IMR-90 (cell line): Measurements from ENCODE around the gene DIP2C. TPM values are rescaled to one million over a fixed set of nuclear protein-coding genes. Genes with fewer than 3 reads are reported as not detected.

Source experiments
- ATAC-seq: fragments of 200-7000 bp; cut with Tn5 transposase; 2 replicates; pipeline ENCODE4 v1.9.1; 2020; ENCODE audit warnings: low read depth, mild to moderate bottlenecking, moderate library complexity
- BruUV-seq: library from RNA; stranded (reverse); fragments of 400-500 nt; replicated peaks from 2 replicates; lab custom pipeline; 2021; lab: Mats Ljungman, UMichigan
- CTCF ChIA-PET: fragments of 300-600 bp; formaldehyde crosslinking; extraction: SDS; loops from one replicate; lab custom pipeline; 2021; ENCODE audit warnings: antibody characterized with exemption; lab: Yijun Ruan, JAX
- POLR2A ChIA-PET: fragments of 300-600 bp; sonication (Branson Sonifier 250); formaldehyde crosslinking; loops from one replicate; lab custom pipeline; 2022; ENCODE audit warnings: antibody characterized with exemption; ENCODE audit not compliant: unreplicated experiment; lab: Charles Lee
- DNase-seq: peaks from one replicate; pipeline ENCODE4 v3.0.0; 2013
- H2AFZ ChIP-seq: replicated peaks from 2 replicates; pipeline ENCODE3; 2013; ENCODE audit warnings: low read length, mild to moderate bottlenecking; ENCODE audit not compliant: poor library complexity
- H2AK5ac ChIP-seq: 2 replicates; pipeline ENCODE4 v1.6.1; 2013; ENCODE audit warnings: low read depth, low read length, inconsistent platforms
- H2AK9ac ChIP-seq: replicated peaks from 2 replicates; pipeline ENCODE3; 2013; ENCODE audit warnings: mild to moderate bottlenecking, low read depth, low read length, moderate library complexity; ENCODE audit not compliant: poor library complexity
- H2BK120ac ChIP-seq: 2 replicates; pipeline ENCODE4 v1.6.1; 2013; ENCODE audit warnings: low read depth, low read length, inconsistent platforms
- H2BK15ac ChIP-seq: 3 replicates; pipeline ENCODE4 v1.6.1; 2013; ENCODE audit warnings: low read depth, low read length, inconsistent platforms
- H2BK20ac ChIP-seq: 2 replicates; pipeline ENCODE4 v1.6.1; 2013; ENCODE audit warnings: low read depth, mild to moderate bottlenecking, inconsistent platforms, low read length, moderate library complexity
- H2BK5ac ChIP-seq: 2 replicates; pipeline ENCODE4 v1.6.1; 2013; ENCODE audit warnings: mild to moderate bottlenecking, low read depth, low read length, inconsistent platforms; ENCODE audit not compliant: poor library complexity, severe bottlenecking
- H3K14ac ChIP-seq: replicated peaks from 2 replicates; pipeline ENCODE4 v1.6.1; 2013; ENCODE audit warnings: low read depth, low read length, inconsistent platforms
- H3K18ac ChIP-seq: 2 replicates; pipeline ENCODE4 v1.6.1; 2013; ENCODE audit warnings: low read depth, low read length, control low read depth
- H3K23ac ChIP-seq: 2 replicates; pipeline ENCODE4 v1.6.1; 2013; ENCODE audit warnings: low read depth, low read length, inconsistent platforms
- H3K27ac ChIP-seq: 2 replicates; pipeline ENCODE4 v1.5.1; 2013; ENCODE audit warnings: mild to moderate bottlenecking, control low read depth, low read length; ENCODE audit not compliant: insufficient read depth
- H3K27me3 ChIP-seq: 2 replicates; pipeline ENCODE4 v1.6.1; 2013; ENCODE audit warnings: low read length; ENCODE audit not compliant: control insufficient read depth, insufficient read depth
- H3K36me3 ChIP-seq: 2 replicates; pipeline ENCODE4 v1.6.1; 2013; ENCODE audit warnings: low read length, mixed read lengths; ENCODE audit not compliant: control insufficient read depth, insufficient read depth
- H3K4ac ChIP-seq: 2 replicates; pipeline ENCODE4 v1.6.1; 2013; ENCODE audit warnings: low read depth, low read length, inconsistent platforms
- H3K4me1 ChIP-seq: 2 replicates; pipeline ENCODE4 v1.6.1; 2013; ENCODE audit warnings: low read length, mixed read lengths; ENCODE audit not compliant: control insufficient read depth, insufficient read depth
- H3K4me2 ChIP-seq: 2 replicates; pipeline ENCODE4 v1.6.1; 2013; ENCODE audit warnings: low read depth, mild to moderate bottlenecking, control low read depth, low read length, moderate library complexity
- H3K4me3 ChIP-seq: 2 replicates; pipeline ENCODE4 v1.5.1; 2013; ENCODE audit warnings: low read depth, mild to moderate bottlenecking, control low read depth, low read length, moderate library complexity; ENCODE audit not compliant: insufficient read depth
- H3K56ac ChIP-seq: 2 replicates; pipeline ENCODE4 v1.6.1; 2013; ENCODE audit warnings: low read length, inconsistent platforms; ENCODE audit not compliant: insufficient read depth; ENCODE audit errors: extremely low read depth
- H3K79me1 ChIP-seq, 2 experiments: 2 replicates each; pipeline ENCODE4 v1.6.1; 2013; ENCODE audit warnings: low read length in 2 of 2, inconsistent platforms in 1 of 2, low read depth in 1 of 2
- H3K9ac ChIP-seq: 2 replicates; pipeline ENCODE4 v1.6.1; 2013; ENCODE audit warnings: low read depth, low read length, control low read depth
- H3K9me1 ChIP-seq: 2 replicates; pipeline ENCODE4 v1.6.1; 2013; ENCODE audit warnings: low read length, inconsistent platforms; ENCODE audit not compliant: insufficient read depth
- H3K9me3 ChIP-seq: 2 replicates; pipeline ENCODE4 v1.6.1; 2013; ENCODE audit warnings: low read length; ENCODE audit not compliant: control insufficient read depth, insufficient read depth
- H4K20me1 ChIP-seq: 2 replicates; pipeline ENCODE4 v1.6.1; 2013; ENCODE audit warnings: low read length, inconsistent platforms; ENCODE audit not compliant: insufficient read depth
- H4K5ac ChIP-seq: 2 replicates; pipeline ENCODE4 v1.6.1; 2013; ENCODE audit warnings: mild to moderate bottlenecking, low read depth, low read length, control low read depth
- H4K8ac ChIP-seq, 2 experiments: 2 replicates each; pipeline ENCODE4 v1.6.1; 2013; ENCODE audit warnings: low read depth in 2 of 2, low read length in 2 of 2, control low read depth in 1 of 2, inconsistent platforms in 1 of 2
- H4K91ac ChIP-seq: 2 replicates; pipeline ENCODE4 v1.6.1; 2013; ENCODE audit warnings: low read depth, low read length, inconsistent platforms; ENCODE audit not compliant: insufficient read depth
- BHLHE40 ChIP-seq: fragments of 150-350 bp; IDR thresholded peaks from 2 replicates; pipeline ENCODE4 v1.6.1; 2016; ENCODE audit warnings: mild to moderate bottlenecking, low read depth, low read length
- CEBPB ChIP-seq: IDR thresholded peaks from 2 replicates; pipeline ENCODE4 v1.6.1; 2012; ENCODE audit warnings: low read depth, low read length, improper control_type of control experiment
- CHD1 ChIP-seq: IDR thresholded peaks from 2 replicates; pipeline ENCODE4 v1.6.1; 2012; ENCODE audit warnings: low read depth, low read length, improper control_type of control experiment
- FOS ChIP-seq: fragments of 150-350 bp; IDR thresholded peaks from 2 replicates; pipeline ENCODE4 v1.6.1; 2016; ENCODE audit warnings: low read depth, low read length
- MAFK ChIP-seq: IDR thresholded peaks from 2 replicates; pipeline ENCODE4 v1.6.1; 2012; ENCODE audit warnings: low read depth, low read length, improper control_type of control experiment
- MAZ ChIP-seq: IDR thresholded peaks from 2 replicates; pipeline ENCODE4 v1.6.1; 2012; ENCODE audit warnings: low read depth, mild to moderate bottlenecking, low read length, improper control_type of control experiment, moderate library complexity, borderline replicate concordance
- MXI1 ChIP-seq: IDR thresholded peaks from 2 replicates; pipeline ENCODE4 v1.6.1; 2012; ENCODE audit warnings: low read depth, mild to moderate bottlenecking, low read length, moderate library complexity, borderline replicate concordance
- NFE2L2 ChIP-seq: fragments of 150-350 bp; IDR thresholded peaks from 2 replicates; pipeline ENCODE4 v1.6.1; 2016; ENCODE audit warnings: low read depth, mild to moderate bottlenecking, low read length
- POLR2A ChIP-seq: IDR thresholded peaks from 2 replicates; pipeline ENCODE4 v1.6.1; 2012; ENCODE audit warnings: mild to moderate bottlenecking, low read depth, low read length
- RAD21 ChIP-seq: IDR thresholded peaks from 2 replicates; pipeline ENCODE4 v1.6.1; 2012; ENCODE audit warnings: low read length, improper control_type of control experiment
- RCOR1 ChIP-seq: IDR thresholded peaks from 2 replicates; pipeline ENCODE4 v1.6.1; 2012; ENCODE audit warnings: mild to moderate bottlenecking, low read length, improper control_type of control experiment; ENCODE audit not compliant: insufficient replicate concordance
- RFX5 ChIP-seq: IDR thresholded peaks from 2 replicates; pipeline ENCODE4 v1.8.0; 2012; ENCODE audit warnings: low read depth, mild to moderate bottlenecking, low read length, moderate library complexity
- SMC3 ChIP-seq: fragments of 150-350 bp; IDR thresholded peaks from 2 replicates; pipeline ENCODE4 v1.6.1; 2016; ENCODE audit warnings: low read depth, mild to moderate bottlenecking, antibody characterized with exemption, low read length, moderate library complexity
- WGBS, 2 experiments: methylation state at CpG; one replicate each; pipeline versions ENCODE4 v1.1.5 to v1.1.7; 2013; ENCODE audit warnings: missing lambda C conversion rate in 2 of 2; ENCODE audit not compliant: insufficient read length in 1 of 2; ENCODE audit errors: extremely low coverage in 2 of 2; 5-methylcytosine and 5-hydroxymethylcytosine counted together
- dilution Hi-C: fragments of 300-500 bp; cut with HindIII; formaldehyde crosslinking; loops from one replicate; pipeline ENCODE4 v1.14.3; 2018; ENCODE audit warnings: low sequenced_read_pairs; ENCODE audit not compliant: unreplicated experiment
- in situ Hi-C: fragments of 300-500 bp; cut with MboI; formaldehyde crosslinking; loops from 3 replicates; pipeline ENCODE4 v1.14.3; 2019; ENCODE audit warnings: low sequenced_read_pairs, inconsistent platforms, mixed read lengths
- intact Hi-C: fragments of 100-400 bp; cut with micrococcal nuclease; formaldehyde crosslinking; loops from 2 replicates; pipeline ENCODE4 v1.10.0; 2022
- polyA plus RNA-seq, 3 experiments: library from polyadenylated mRNA; depleted of rRNA; stranded (reverse); fragments of >200 nt; gene quantifications; 2 replicates each; pipeline ENCODE4 v1.2.3, GENCODE V29; 2012; ENCODE audit warnings: low replicate concordance in 1 of 3
- total RNA-seq: library from RNA; depleted of rRNA; stranded (reverse); fragments of >200 nt; gene quantifications from 2 replicates; pipeline ENCODE4 v1.2.3, GENCODE V29; 2012
- TF ChIP-seq, protein P1 (sequence below): fragments of 150-350 bp; IDR thresholded peaks from 2 replicates; pipeline ENCODE4 v1.6.1; 2016; ENCODE audit warnings: low read depth, mild to moderate bottlenecking, low read length, moderate library complexity, borderline replicate concordance
- TF ChIP-seq, protein P2 (sequence below): fragments of 150-350 bp; IDR thresholded peaks from 2 replicates; pipeline ENCODE4 v1.6.1; 2017; ENCODE audit warnings: mild to moderate bottlenecking, antibody characterized with exemption, low read length, low read depth

DIP2C gene
- total and polyA plus RNA-seq, 2 of the 4 experiments (the other 2 are of a cell fraction), result 8.6 to 17.3 TPM

DNA sequence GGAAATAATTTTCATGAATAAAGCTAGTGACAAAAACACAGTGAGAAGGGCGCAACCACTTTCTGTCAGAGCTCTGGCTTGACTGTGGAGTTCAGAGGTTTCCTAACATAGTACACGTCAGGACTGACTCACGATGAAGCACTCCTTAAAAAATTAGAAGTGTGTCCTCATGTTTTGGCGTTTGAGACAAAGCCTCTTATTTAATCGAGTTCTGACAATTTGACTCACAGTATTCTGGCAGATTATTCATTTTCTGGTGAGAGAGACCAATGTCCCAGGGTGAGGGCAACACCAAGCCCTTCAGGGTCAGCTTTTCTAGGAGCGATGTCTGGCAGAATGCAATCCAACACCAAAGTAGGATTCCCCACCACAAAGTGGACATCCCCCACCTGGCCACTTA is 108.7 kb downstream of the DIP2C start:
- ATAC-seq (peak; percentile 91), DNase-seq (peak; percentile 97)
- dilution Hi-C loops, result no loop called here
- no peak overlapping the region for H2BK15ac ChIP-seq
- H3K4ac ChIP-seq, result peak overlapping the region; percentile 71
- 0 out of 2 replicates have a peak overlapping the region, but pooled peaks have one; percentile 36 for H3K18ac ChIP-seq
- no peak overlapping the region for H3K4me3 ChIP-seq
- WGBS, 2 experiments, result 7% methylated on average over 3 of the region's 6 CpGs; no CpG with 5 or more reads in 1 of the 2 experiments
- peak overlapping the region; percentile 79; the same call in 1 of the 2 replicates for H3K23ac ChIP-seq
- H3K4me1 ChIP-seq, result peaks cover 13% of the 10 kb centered on the region
- H2BK120ac ChIP-seq, result peak overlapping the region; percentile 9; the same call in 1 of the 2 replicates
- peaks cover 85% of the 10 kb centered on the region for H4K20me1 ChIP-seq
- peak overlapping the region; percentile 85 for H2BK5ac ChIP-seq
- H3K4me2 ChIP-seq, result peak overlapping the region; percentile 70
- H3K56ac ChIP-seq, result no peak overlapping the region
- peaks cover 37% of the 10 kb centered on the region for H3K9me1 ChIP-seq
- ChIA-PET CTCF (interaction anchor here (0.6 to 0.7 kb wide), 3 partner anchors 9 to 301 kb away, joined by 3 to 4 read pairs (median 3); no protein-coding TSS in a partner anchor), POLR2A (no interaction called here)
- H2BK20ac ChIP-seq, result no peak overlapping the region
- H3K79me1 ChIP-seq, result peaks cover 27 to 88% of the 10 kb centered on the region in 2 experiments
- in situ Hi-C loops, result loop anchor here (10.0 kb wide), 1 partner anchor 224 kb away; no protein-coding TSS in a partner anchor
- no peak overlapping the region for H4K91ac ChIP-seq
- H3K27ac ChIP-seq, result peak overlapping the region; percentile 59; the same call in 1 of the 2 replicates
- H4K5ac ChIP-seq, result no peak overlapping the region
- no peaks in the 10 kb centered on the region for H3K36me3 ChIP-seq
- H2AFZ ChIP-seq, result no peak overlapping the region
- peak overlapping the region; percentile 61; the same call in 1 of the 2 replicates for H3K14ac ChIP-seq
- H2AK9ac ChIP-seq, result no peak overlapping the region
- intact Hi-C loops, result loop anchor here (2.0 kb wide), 1 partner anchor 70 kb away; no protein-coding TSS in a partner anchor
- H4K8ac ChIP-seq, result peak overlapping the region in 1 of 2 experiments; percentile 47; a peak in 1 of 4 replicates
- no peak overlapping the region for H3K9ac ChIP-seq
- no peaks in the 10 kb centered on the region for H3K27me3 ChIP-seq
- H2AK5ac ChIP-seq, result peak overlapping the region; percentile 16; the same call in 1 of the 2 replicates
- no TSS peak for BruUV-seq
- no peaks in the 10 kb centered on the region for H3K9me3 ChIP-seq
- no peak for TF ChIP-seq RFX5
- no peak for TF ChIP-seq MAFK
- TF ChIP-seq POLR2A, result no peak
- no peak for TF ChIP-seq RCOR1
- TF ChIP-seq, protein P1, sequence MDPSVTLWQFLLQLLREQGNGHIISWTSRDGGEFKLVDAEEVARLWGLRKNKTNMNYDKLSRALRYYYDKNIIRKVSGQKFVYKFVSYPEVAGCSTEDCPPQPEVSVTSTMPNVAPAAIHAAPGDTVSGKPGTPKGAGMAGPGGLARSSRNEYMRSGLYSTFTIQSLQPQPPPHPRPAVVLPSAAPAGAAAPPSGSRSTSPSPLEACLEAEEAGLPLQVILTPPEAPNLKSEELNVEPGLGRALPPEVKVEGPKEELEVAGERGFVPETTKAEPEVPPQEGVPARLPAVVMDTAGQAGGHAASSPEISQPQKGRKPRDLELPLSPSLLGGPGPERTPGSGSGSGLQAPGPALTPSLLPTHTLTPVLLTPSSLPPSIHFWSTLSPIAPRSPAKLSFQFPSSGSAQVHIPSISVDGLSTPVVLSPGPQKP, result no peak
- TF ChIP-seq, protein P2, sequence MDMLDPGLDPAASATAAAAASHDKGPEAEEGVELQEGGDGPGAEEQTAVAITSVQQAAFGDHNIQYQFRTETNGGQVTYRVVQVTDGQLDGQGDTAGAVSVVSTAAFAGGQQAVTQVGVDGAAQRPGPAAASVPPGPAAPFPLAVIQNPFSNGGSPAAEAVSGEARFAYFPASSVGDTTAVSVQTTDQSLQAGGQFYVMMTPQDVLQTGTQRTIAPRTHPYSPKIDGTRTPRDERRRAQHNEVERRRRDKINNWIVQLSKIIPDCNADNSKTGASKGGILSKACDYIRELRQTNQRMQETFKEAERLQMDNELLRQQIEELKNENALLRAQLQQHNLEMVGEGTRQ, result no peak
- TF ChIP-seq FOS, result peak; percentile 80
- no peak for TF ChIP-seq MXI1
- TF ChIP-seq BHLHE40, result peak; percentile 15; the same call in 1 of the 2 replicates
- peak; percentile 89 for TF ChIP-seq CEBPB
- TF ChIP-seq SMC3, result peak; percentile 5; the same call in 1 of the 2 replicates
- TF ChIP-seq MAZ, result 0 out of 2 replicates have a peak, but pooled peaks have one; percentile 15
- peak; percentile 28; the same call in 1 of the 2 replicates for TF ChIP-seq RAD21
- TF ChIP-seq CHD1, result 0 out of 2 replicates have a peak, but pooled peaks have one; percentile 57
- TF ChIP-seq NFE2L2, result no peak
